D721Med (cell line): ENCODE results near the gene CAMLG.
"Not testable (repeated sequence)": the region's sequence is repeated elsewhere in the genome, so short reads cannot be mapped to it uniquely, and the experiment has no call there.

ENCODE experiments used
- DNase-seq: peaks from one replicate; pipeline ENCODE4 v3.0.0; 2011; ENCODE audit warnings: low spot score; ENCODE audit not compliant: insufficient read length
- FAIRE-seq: peaks from 2 replicates; lab custom pipeline; 2011; peaks lifted over from hg19 to GRCh38; lab: Jason Lieb, UNC
- CTCF ChIP-seq: IDR thresholded peaks from 2 replicates; pipeline ENCODE4 v1.5.1; 2012; ENCODE audit warnings: mild to moderate bottlenecking, control low read depth; ENCODE audit not compliant: insufficient read depth; ENCODE audit errors: missing control alignments

CAMLG gene

GRCh38 chr5:134758176-134758503, 19.8 kb downstream of the CAMLG start:
- TF ChIP-seq CTCF: no peak
- no peak for DNase-seq
- no peak for FAIRE-seq

GRCh38 chr5:134758504-134759341, 20.4 kb downstream of the CAMLG start, which contains the start of gene DDX46:
TSS of gene DDX46 (plus strand) at chr5:134758779. CDS start at chr5:134758939, 160 bp downstream.
- DNase-seq: peak; percentile 85
- TF ChIP-seq CTCF: peak; percentile 77
- FAIRE-seq: no peak

- not testable (repeated sequence) for DNase-seq, FAIRE-seq
These were observed 29.4 kb downstream of the CAMLG start for GRCh38 chr5:134767528-134768291.

- FAIRE-seq: no peak
- TF ChIP-seq CTCF: no peak
- DNase-seq: no peak
These were observed 30.9 kb downstream of the CAMLG start for GRCh38 chr5:134769206-134769605.

- no peak for TF ChIP-seq CTCF
- FAIRE-seq (no peak), DNase-seq (no peak)
These were observed 34.2 kb downstream of the CAMLG start for GRCh38 chr5:134772461-134773125.

- TF ChIP-seq CTCF: no peak
- DNase-seq (no peak), FAIRE-seq (no peak)
These were observed 39.0 kb downstream of the CAMLG start for GRCh38 chr5:134777366-134777765.

- FAIRE-seq: no peak
- TF ChIP-seq CTCF: peak; percentile 10
- DNase-seq: no peak
These were observed 46.0 kb downstream of the CAMLG start for GRCh38 chr5:134784241-134784920.
